HG03108 (cell line): ENCODE results near the gene TACSTD2.
"Not testable (repeated sequence)": the region's sequence is repeated elsewhere in the genome, so short reads cannot be mapped to it uniquely, and the experiment has no call there.

Experiments
- ATAC-seq: cut with Tn5 transposase; IDR thresholded peaks from one replicate; pipeline ENCODE4 v1.9.1; 2021; ENCODE audit warnings: moderate library complexity; ENCODE audit not compliant: unreplicated experiment

The TACSTD2 gene

DNA sequence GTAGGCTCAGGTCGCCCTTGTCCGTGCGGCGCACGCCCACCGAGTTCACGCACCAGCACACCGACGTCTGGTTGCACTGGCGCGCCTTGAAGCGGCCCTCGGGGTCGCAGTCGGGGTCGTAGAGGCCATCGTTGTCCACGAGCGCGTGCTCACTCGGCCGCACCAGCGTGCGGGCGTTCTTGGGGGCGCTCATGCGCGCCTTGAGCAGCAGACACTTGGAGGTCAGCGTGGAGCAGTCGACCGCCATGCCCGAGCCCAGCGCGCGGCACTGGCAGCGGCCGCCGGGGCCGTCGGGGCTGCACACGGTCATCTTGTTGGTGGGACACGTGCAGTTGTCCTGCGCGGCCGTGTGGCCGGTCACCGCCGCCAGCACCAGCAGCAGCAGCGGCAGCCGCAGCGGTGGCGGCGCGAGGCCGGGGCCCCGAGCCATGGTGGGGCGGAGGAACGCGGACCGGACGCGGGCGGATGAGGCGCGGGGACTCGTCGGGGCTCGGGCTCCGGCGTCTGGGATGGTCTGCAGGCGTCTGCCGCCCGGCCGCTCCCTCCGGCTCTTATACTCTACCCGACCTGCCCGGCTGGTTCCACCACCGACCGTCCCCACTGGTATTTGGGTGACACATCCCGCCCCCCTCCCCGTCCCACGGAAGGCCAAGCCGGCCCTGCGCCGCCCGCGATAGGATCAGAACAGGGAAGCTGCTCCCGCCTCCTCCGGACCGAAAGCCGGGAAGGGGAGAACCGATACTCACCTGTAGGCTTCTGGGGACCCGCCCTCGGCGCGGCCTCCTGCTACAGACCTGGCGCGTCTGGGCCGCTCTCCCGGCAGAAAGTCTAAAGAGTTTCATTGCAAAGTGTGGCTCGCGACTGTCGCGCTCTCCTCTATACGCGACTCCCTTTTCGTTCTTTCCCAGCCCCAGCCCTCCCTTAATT lies at the start of gene TACSTD2:
Gene TACSTD2 (minus strand): TSS at position 526 of the 927 bp plus-strand sequence. CDS start 96 bp downstream, at position 430.
- ATAC-seq = no peak

DNA sequence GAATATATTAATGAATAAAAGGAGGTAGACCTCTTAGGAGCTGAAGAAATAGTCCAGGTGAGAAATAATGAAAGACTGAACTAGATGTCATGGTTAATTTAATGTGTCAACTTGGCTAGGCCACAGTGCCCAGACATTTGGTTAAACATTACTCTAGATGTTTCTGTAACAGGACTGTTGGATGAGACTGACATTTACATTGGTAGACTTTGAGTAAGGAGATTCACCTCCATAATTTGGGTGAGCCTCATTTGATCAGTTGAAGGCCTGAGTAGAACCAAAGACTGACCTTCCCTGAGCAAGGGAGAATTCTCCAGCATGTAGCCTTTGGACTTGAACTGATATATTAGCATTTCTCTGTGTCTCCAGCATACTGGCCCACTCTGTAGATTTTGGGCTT lies 49.2 kb upstream of the TACSTD2 start:
- ATAC-seq = no peak

DNA sequence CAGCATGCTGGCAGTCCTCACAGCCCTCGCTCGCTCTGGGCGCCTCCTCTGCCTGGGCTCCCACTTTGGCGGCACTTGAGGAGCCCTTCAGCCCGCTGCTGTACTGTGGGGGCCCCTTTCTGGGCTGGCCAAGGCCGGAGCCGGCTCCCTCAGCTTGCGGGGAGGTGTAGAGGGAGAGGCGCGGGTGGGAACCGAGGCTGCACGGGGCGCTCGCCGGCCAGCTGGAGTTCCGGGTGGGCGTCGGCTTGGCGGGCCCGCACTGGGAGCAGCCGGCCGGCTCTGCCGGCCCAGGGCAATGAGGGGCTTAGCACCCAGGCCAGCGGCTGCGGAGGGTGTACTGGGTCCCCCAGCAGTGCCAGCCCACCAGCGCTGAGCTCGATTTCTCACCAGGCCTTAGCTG lies 46.2 kb upstream of the TACSTD2 start:
- not testable (repeated sequence) for ATAC-seq

DNA sequence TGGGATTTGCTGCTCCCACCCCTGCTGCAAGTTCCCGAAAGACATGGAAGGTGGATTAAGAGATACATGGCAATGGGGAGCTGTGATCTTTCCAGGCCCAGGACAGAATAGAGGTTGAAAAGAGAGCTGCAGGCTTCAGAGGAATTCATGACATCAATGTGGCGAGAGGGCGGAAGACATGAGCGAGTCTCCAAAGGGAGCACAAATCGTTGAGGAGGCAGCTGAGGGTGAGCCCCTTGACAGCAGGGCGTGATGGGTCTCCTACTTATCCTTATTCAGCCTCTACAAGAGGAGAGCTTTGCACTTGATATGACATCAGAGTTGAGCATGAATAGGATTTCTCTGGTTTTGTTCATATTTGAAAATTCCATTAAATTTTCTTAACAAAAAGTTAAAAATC lies 45.5 kb upstream of the TACSTD2 start:
- no peak for ATAC-seq

DNA sequence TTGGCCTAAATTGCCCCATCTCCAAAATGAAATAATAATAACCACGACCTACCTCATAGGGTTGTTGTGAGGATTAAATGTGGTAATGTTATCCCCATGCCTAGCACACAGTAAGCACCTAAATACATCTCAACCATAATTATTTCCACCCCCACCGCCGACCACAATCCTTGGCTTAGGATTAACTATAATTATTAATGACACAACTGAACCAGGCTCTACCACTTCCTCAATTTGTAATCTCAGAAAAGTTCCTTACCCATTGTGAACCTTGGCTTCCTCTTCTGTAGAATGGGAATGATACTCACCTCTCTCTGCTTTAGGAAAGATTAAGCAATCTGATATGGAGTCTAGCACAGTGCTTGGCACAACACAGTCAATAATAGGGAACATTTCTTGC lies 44.3 kb upstream of the TACSTD2 start:
- no peak for ATAC-seq

DNA sequence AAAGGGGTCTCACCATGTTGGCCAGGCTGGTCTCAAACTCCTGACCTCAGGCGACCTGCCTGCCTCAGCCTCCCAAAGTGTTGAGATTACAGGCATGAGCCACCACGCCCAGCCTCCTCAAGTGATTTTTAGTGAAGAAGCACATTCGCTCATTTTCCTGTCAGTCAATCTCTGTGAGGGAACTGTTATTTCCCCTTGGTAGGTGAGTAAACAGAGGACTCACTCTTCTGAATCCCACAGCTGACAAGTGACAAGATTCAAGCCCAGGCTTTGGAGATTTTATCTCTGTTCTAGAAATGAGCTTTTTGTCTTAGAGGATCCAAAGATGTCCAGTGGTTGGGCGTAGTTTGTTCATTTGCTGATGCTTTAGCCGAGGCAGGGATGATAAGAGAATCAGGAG lies 43.9 kb upstream of the TACSTD2 start:
- no peak for ATAC-seq

DNA sequence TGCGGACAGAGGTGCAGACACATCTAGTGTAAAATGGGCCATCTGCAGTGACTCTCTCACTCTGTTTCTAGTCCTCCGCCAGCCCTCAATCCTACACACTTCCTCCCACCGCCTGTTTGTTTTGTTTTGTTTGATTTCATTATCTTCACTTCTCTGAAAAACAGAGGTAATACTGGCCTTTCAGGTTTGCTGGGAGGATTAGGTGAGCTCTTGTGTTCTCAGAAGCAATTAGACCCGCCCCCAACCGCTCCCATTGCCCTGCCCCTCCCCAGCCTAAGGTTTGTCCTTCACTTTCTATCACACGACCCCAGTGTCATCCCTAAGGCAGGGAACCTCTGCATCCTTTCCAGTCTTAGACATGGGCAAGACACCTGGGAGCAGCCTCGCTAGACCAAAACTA lies 43.2 kb upstream of the TACSTD2 start:
- ATAC-seq = no peak

DNA sequence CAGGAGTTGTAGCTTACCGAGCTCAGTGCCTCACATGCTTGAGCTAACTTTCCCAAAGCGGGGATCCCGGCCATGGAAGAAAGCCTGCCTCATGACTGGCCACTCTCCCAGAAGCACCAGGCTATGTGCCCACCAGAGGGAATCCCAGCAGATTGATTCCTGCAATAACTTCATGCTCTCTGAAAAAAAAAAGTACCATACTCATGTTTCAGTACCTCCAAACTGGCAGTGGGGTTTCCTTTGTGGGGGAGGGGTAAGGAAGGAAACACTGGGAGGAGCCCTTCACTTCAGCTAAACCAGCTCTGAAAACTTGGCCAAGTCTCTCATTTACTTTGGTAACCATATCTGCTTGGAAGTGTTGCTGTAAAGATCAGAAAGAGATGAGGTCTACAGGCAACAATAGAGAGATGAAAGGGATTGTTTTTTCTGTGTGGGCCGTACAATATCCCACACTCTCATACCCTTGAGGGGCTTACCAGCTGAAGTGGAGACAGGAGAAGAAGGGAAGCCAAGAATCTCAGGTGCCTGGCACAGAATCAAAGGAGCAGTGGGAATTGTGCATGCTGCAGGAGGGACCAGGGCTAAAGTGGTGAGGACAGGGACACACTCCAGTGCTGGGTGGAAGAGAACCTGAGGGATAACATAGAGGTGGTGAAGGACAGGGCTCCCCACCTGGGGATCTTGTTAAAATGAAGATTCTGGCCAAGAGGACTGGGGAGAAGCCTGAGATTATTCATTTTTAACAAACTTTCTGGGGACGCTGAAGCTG lies 42.4 kb upstream of the TACSTD2 start:
- no peak for ATAC-seq

DNA sequence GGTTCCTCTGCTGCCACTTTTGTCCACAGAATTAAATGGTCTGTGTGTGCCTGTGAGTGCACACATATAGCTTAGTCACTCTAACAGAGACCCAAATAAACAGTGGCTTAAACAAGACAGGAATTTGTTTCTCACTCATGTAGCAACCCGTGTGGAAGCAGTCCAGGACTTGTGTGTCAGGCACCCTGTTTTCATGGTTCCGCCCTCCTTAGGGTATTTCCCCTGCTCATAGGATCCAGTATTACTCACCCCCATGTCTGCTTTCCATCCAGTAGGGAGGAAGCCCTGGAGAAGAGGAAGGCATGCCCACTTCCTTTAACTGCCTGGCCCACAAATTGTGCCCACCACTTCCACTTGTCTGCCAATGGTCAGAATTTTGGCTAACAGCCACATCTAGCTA lies 41.3 kb upstream of the TACSTD2 start:
- no peak for ATAC-seq

DNA sequence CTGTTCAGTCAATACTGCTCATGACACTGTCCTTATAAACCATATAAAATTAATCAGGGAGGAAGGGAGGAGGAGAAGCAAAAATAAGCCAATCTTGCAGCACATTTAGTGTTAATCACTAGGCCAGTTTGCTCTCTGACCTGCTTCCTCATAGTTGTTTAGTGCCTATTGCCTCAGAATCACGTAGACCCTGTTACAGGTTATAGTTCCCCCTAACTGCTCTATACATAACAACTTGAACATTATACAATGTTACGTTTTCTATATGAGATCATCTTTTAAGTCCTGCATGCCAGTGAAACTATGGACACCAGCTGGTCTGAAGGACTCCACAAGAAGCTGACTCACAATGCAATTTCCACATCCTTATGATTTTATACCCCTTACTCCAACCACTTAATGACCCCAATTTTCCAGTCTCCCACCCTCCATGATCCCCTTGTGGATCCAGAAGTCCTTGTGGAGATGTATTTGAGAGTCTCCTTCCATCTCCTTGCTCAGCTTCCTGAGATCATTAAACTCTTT lies 34.9 kb upstream of the TACSTD2 start:
- no peak for ATAC-seq

GRCh38 chr1:58608945-58609344 lies 31.9 kb upstream of the TACSTD2 start:
- ATAC-seq = no peak

- no peak for ATAC-seq
Observed at GRCh38 chr1:58608297-58608696, 31.2 kb upstream of the TACSTD2 start.

DNA sequence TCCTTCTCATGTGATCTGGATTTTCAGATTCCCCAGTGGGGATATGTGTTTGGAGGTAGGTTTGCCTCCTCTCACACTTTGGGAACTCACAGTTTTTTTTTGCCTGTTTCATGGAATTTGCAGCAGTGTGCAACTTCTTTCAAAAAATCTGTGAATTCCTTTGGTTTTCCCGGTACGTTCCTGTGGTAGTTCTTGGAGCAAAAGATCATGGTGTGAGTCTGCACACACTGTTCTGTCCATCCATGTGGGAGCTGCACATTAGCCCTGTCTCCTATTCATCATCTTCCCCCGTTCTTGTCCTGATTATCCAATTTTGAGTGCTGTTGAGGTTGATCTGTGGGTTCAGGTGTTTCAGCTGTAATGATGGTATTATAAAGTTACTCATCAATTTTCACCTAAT lies 30.3 kb upstream of the TACSTD2 start:
- no peak for ATAC-seq

DNA sequence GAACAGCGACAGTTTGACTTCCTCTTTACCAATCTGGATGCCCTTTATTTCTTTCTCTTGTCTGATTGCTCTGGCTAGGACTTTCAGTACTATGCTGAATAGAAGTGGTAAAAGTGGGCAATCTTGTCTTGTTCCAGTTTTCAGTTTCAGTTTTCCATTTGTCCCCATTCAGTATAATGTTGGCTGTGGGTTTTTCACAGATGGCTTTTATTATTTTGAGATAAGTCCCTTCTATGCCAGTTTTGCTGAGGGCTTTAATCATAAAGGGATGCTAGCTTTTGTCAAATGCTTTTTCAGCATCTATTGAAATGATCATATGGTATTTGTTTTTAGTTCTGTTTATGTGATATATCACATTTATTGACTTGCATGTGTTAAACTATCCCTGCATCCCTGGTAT lies 24.9 kb upstream of the TACSTD2 start:
- not testable (repeated sequence) for ATAC-seq

GRCh38 chr1:58597996-58598395 lies 20.9 kb upstream of the TACSTD2 start:
- no peak for ATAC-seq

GRCh38 chr1:58597076-58597475 lies 20.0 kb upstream of the TACSTD2 start:
- ATAC-seq = no peak

DNA sequence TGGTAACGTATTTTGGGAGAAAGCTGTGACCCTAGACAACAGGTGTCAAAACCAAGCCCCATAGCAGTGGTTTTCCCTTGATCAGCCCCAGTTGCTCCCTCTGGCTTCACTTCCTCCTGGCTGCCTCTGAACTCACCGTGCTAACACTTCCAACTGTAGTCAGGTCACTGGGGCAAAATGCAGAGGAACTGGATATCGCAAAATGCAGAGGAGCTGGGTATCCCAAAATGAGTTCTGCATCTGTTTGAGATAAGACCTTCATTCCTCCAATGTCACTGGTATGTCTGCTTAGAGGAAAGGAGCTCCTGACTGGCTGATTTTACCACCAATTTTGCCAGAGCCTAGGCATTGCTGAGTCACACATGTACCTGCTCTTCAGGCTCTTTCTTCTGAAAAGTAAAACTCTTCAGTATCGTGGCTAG lies 19.6 kb upstream of the TACSTD2 start:
- no peak for ATAC-seq

DNA sequence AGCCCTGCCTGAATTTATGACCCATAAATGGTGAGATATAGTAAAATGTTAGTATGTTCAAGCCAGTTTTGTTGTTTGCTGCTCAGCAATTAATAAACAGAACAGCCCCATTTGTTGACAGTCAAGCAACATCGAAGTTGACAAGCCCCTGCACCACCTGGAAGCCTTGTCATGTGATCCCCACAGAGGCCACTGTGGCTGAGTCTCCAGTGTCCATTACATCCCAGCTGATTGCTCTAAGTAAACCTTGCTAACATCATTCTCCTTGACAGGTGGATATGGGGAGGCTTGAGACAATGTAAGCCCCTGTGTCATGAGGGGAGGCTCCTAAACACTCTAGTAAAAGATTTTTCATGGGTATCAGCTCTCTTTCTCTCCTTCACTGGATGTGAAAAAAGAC lies 17.5 kb upstream of the TACSTD2 start:
- ATAC-seq = no peak

DNA sequence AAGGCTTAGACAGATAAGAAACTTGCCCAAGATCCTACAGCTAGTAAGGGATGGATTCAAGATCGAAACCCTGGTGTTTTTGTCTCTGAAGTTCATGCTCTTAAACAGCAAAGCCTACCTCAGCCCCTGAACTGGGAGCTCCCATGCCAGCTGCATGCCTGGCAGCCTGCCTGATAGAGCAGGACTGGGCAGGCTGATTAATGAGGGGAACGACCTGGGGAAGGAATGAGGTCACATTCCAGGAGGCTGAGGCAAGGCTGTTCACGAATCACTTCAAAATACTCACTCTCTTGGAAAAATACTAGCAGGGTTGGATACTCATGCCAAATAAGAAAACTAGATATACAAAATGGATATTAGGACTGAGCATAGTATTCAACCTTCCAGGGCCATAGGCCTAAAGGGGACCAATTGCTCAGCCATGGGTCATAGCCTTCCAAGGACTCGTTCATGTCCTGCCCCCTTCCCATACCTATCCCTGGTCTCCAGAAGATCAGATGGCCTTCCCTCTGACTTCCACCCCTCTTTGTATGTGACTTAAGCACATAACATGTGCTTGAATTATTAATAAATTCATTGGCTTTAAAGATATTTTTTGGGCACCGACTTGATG lies 15.6 kb upstream of the TACSTD2 start:
- ATAC-seq = no peak

DNA sequence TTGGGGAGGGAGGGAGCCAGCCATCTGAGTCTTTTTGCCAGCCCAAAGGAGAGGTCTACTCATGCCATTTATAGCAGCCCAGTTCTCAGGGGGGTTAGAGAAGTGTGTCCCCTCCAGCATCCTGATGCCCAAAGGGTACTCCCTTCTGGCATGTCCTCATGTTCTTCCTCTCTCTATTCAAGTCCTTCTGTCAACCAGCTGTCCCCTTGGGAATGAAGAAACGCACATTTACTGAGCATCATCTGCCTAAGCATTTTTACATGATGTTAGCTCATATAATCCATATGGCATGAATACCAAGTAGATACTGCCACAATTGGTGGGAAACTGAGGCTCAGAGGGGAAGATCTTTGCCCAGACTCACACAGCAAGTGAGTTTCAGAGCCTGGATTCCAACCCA lies 14.8 kb upstream of the TACSTD2 start:
- ATAC-seq = no peak

DNA sequence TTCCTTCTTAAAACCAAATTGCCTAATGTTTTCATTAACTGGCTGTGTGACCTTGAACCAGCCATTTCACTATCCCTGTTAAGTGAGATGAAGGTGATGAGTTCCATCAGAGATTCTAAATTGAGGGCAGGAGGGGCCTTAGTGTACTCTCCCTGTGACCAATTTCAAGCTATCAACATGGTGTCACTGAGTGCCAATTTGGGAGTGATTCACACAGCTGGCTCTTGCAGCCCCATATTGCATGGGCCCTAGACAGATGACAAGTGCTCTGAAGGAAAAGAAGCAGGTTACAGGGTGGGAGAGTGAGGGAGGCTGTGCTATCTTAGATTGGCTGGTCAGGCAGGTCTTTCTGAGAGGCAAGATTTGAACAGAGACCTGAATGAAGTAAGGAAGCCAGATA lies 13.0 kb upstream of the TACSTD2 start:
- no peak for ATAC-seq
